GM21529 (cell line): ENCODE data around the gene DSEL.

ENCODE experiments used
- ATAC-seq: cut with Tn5 transposase; IDR thresholded peaks from one replicate; pipeline ENCODE4 v1.9.1; 2021; ENCODE audit not compliant: unreplicated experiment

Gene DSEL

GRCh38 chr18:67504739-67505138 is 11.8 kb downstream of the DSEL start:
- ATAC-seq, result no peak

- ATAC-seq, result no peak
Measured at GRCh38 chr18:67500522-67501205, 15.9 kb downstream of the DSEL start.

GRCh38 chr18:67496469-67496868 is 20.1 kb downstream of the DSEL start:
- ATAC-seq, result no peak

- no peak for ATAC-seq
Measured at GRCh38 chr18:67486534-67486933, 30.0 kb downstream of the DSEL start.

GRCh38 chr18:67485655-67486054 is 30.9 kb downstream of the DSEL start:
- ATAC-seq, result no peak

- no peak for ATAC-seq
Measured at GRCh38 chr18:67484458-67484857, 32.1 kb downstream of the DSEL start.

- no peak for ATAC-seq
Measured at GRCh38 chr18:67483952-67484351, 32.6 kb downstream of the DSEL start.

GRCh38 chr18:67483237-67483636 is 33.3 kb downstream of the DSEL start:
- no peak for ATAC-seq

- no peak for ATAC-seq
Measured at GRCh38 chr18:67478249-67478648, 38.3 kb downstream of the DSEL start.

GRCh38 chr18:67477522-67477921 is 39.0 kb downstream of the DSEL start:
- ATAC-seq, result no peak

GRCh38 chr18:67476585-67476984 is 39.9 kb downstream of the DSEL start:
- no peak for ATAC-seq

- no peak for ATAC-seq
Measured at GRCh38 chr18:67475673-67476072, 40.8 kb downstream of the DSEL start.

- no peak for ATAC-seq
Measured at GRCh38 chr18:67468038-67468437, 48.5 kb downstream of the DSEL start.

GRCh38 chr18:67467188-67467587 is 49.3 kb downstream of the DSEL start:
- ATAC-seq, result no peak

GRCh38 chr18:67464499-67464898 is 52.0 kb downstream of the DSEL start:
- no peak for ATAC-seq

- no peak for ATAC-seq
Measured at GRCh38 chr18:67463829-67464228, 52.7 kb downstream of the DSEL start.

GRCh38 chr18:67456711-67457110 is 59.8 kb downstream of the DSEL start:
- ATAC-seq, result no peak
